OCI-LY7 (cell line): ENCODE data around the gene TOM1L2.

Source experiments
- CTCF ChIP-seq: fragments of 200-600 bp; sonication (generic); conservative IDR thresholded peaks from 2 replicates; pipeline ENCODE4 v1.5.1; 2014; ENCODE audit warnings: mild to moderate bottlenecking, antibody characterized with exemption, low read length, moderate library complexity, mixed read lengths
- EZH2phosphoT487 ChIP-seq: fragments of 200-600 bp; sonication (generic); IDR thresholded peaks from 2 replicates; pipeline ENCODE4 v1.6.1; 2018; ENCODE audit warnings: low read depth, borderline replicate concordance, mild to moderate bottlenecking, mixed run types, antibody characterized with exemption, low read length, moderate library complexity, mixed read lengths

GRCh38 chr17:17989081-17989480 lies 16.9 kb upstream of the TOM1L2 start:
- TF ChIP-seq CTCF (no peak), EZH2phosphoT487 (no peak)
